T-helper 1 cell (primary cell): ENCODE measurements around the gene RABGAP1L.
"Not testable (repeated sequence)": the region's sequence is repeated elsewhere in the genome, so short reads cannot be mapped to it uniquely, and the experiment has no call there.

ENCODE experiments used
- DNase-seq, 5 donors: peaks; one replicate each; pipeline ENCODE4 v3.0.0-alpha.2; 2012 to 2020

The RABGAP1L gene

GRCh38 chr1:174309490-174309889, 150.2 kb downstream of the RABGAP1L start:
- no peak for DNase-seq

GRCh38 chr1:174314433-174314832, 155.1 kb downstream of the RABGAP1L start:
- DNase-seq = no peak

GRCh38 chr1:174315239-174315638, 155.9 kb downstream of the RABGAP1L start:
- no peak for DNase-seq

GRCh38 chr1:174320897-174321296, 161.6 kb downstream of the RABGAP1L start:
- DNase-seq = not testable (repeated sequence)

GRCh38 chr1:174322202-174322862, 163.0 kb downstream of the RABGAP1L start:
- DNase-seq = no peak

GRCh38 chr1:174324493-174324892, 165.2 kb downstream of the RABGAP1L start:
- no peak for DNase-seq

- DNase-seq = no peak
Observed at GRCh38 chr1:174324939-174325338, 165.6 kb downstream of the RABGAP1L start.

- no peak for DNase-seq
Observed at GRCh38 chr1:174326278-174326677, 167.0 kb downstream of the RABGAP1L start.

GRCh38 chr1:174333437-174333836, 174.1 kb downstream of the RABGAP1L start:
- DNase-seq = no peak

GRCh38 chr1:174337000-174337681, 177.8 kb downstream of the RABGAP1L start:
- no peak for DNase-seq

- DNase-seq = not testable (repeated sequence)
Observed at GRCh38 chr1:174340404-174340803, 181.1 kb downstream of the RABGAP1L start.

- no peak for DNase-seq
Observed at GRCh38 chr1:174344162-174344561, 184.8 kb downstream of the RABGAP1L start.

GRCh38 chr1:174352117-174352516, 192.8 kb downstream of the RABGAP1L start:
- DNase-seq = no peak

- no peak for DNase-seq
Observed at GRCh38 chr1:174352883-174353608, 193.7 kb downstream of the RABGAP1L start.

GRCh38 chr1:174358344-174358743, 199.0 kb downstream of the RABGAP1L start:
- DNase-seq = no peak

- no peak for DNase-seq
Observed at GRCh38 chr1:174358786-174359453, 199.6 kb downstream of the RABGAP1L start.

GRCh38 chr1:174359454-174359805, 200.1 kb downstream of the RABGAP1L start:
- DNase-seq = no peak

GRCh38 chr1:174364996-174365736, 205.8 kb downstream of the RABGAP1L start:
- no peak for DNase-seq

- DNase-seq = no peak
Observed at GRCh38 chr1:174366946-174367345, 207.6 kb downstream of the RABGAP1L start.

GRCh38 chr1:174367892-174368291, 208.6 kb downstream of the RABGAP1L start:
- no peak for DNase-seq

GRCh38 chr1:174376030-174376429, 216.7 kb downstream of the RABGAP1L start:
- no peak for DNase-seq

- no peak for DNase-seq
Observed at GRCh38 chr1:174391716-174392115, 232.4 kb downstream of the RABGAP1L start.

- no peak for DNase-seq
Observed at GRCh38 chr1:174393885-174394284, 234.6 kb downstream of the RABGAP1L start.
